GM12878 (cell line): ENCODE results near the gene UVRAG. TPM values are rescaled to one million over a fixed set of nuclear protein-coding genes. Genes with fewer than 3 reads are reported as not detected.

Experiments used
- ATAC-seq: fragments of 200-7000 bp; cut with Tn5 transposase; 3 replicates; pipeline ENCODE4 v1.9.1; 2020; ENCODE audit warnings: mild to moderate bottlenecking, moderate library complexity
- BruUV-seq: library from RNA; stranded (reverse); fragments of 400-500 nt; replicated peaks from 2 replicates; lab custom pipeline; 2021; lab: Mats Ljungman, UMichigan
- CTCF ChIA-PET: fragments of 300-600 bp; sonication (Branson Sonifier 250); formaldehyde crosslinking; extraction: SDS; loops from one replicate; lab custom pipeline; 2021; ENCODE audit warnings: inconsistent platforms; lab: Yijun Ruan, JAX
- POLR2A ChIA-PET: fragments of 350-600 bp; formaldehyde crosslinking; extraction: SDS; loops from one replicate; lab custom pipeline; 2021; ENCODE audit warnings: inconsistent platforms; lab: Charles Lee
- RAD21 ChIA-PET: fragments of 300-600 bp; sonication (Branson Sonifier 250); formaldehyde crosslinking; loops from one replicate; lab custom pipeline; 2023; ENCODE audit warnings: antibody characterized with exemption; ENCODE audit not compliant: unreplicated experiment; lab: Charles Lee
- SMC1A ChIA-PET: fragments of 300-600 bp; sonication (Branson Sonifier 250); formaldehyde crosslinking; loops from one replicate; lab custom pipeline; 2023; ENCODE audit not compliant: unreplicated experiment, uncharacterized antibody; lab: Charles Lee
- DNase-seq: peaks from one replicate; pipeline ENCODE4 v3.0.0-alpha.2; 2011; ENCODE audit warnings: low read depth, low spot score
- FAIRE-seq: peaks from 3 replicates; lab custom pipeline; 2011; peaks lifted over from hg19 to GRCh38; lab: Jason Lieb, UNC
- H2AFZ ChIP-seq: 2 replicates; pipeline ENCODE4 v1.6.0; 2011; ENCODE audit warnings: low read depth, low read length, control low read depth; ENCODE audit not compliant: control insufficient read depth
- H3K27ac ChIP-seq: 2 replicates; pipeline ENCODE4 v1.5.1; 2011; ENCODE audit warnings: control low read depth; ENCODE audit not compliant: control insufficient read depth, insufficient read depth
- H3K27me3 ChIP-seq, 2 experiments: replicated peaks in 1 of 2; 2 replicates each; pipeline versions ENCODE4 v1.6.0 to v1.6.1; 2011; ENCODE audit warnings: low read length in 1 of 2; ENCODE audit not compliant: control insufficient read depth in 2 of 2, insufficient read depth in 2 of 2
- H3K36me3 ChIP-seq, 2 experiments: 2 replicates each; pipeline ENCODE4 v1.5.1; 2011; ENCODE audit warnings: low read length in 1 of 2; ENCODE audit not compliant: control insufficient read depth in 2 of 2, insufficient read depth in 2 of 2
- H3K4me1 ChIP-seq: 2 replicates; pipeline ENCODE4 v1.6.1; 2011; ENCODE audit warnings: mild to moderate bottlenecking, low read length, moderate library complexity, mixed read lengths; ENCODE audit not compliant: control insufficient read depth, insufficient read depth
- H3K4me2 ChIP-seq: 2 replicates; pipeline ENCODE4 v1.6.0; 2011; ENCODE audit warnings: control low read depth; ENCODE audit not compliant: control insufficient read depth, insufficient read depth
- H3K4me3 ChIP-seq: fragments of 200-600 bp; sonication (generic); 2 replicates; pipeline ENCODE4 v1.5.1; 2016
- H3K79me2 ChIP-seq: 2 replicates; pipeline ENCODE4 v1.6.0; 2011; ENCODE audit warnings: low read length; ENCODE audit not compliant: control insufficient read depth, insufficient read depth
- H3K9ac ChIP-seq: 2 replicates; pipeline ENCODE4 v1.8.0; 2011; ENCODE audit warnings: low read length, control low read depth, mixed read lengths; ENCODE audit not compliant: control insufficient read depth, insufficient read depth
- H3K9me3 ChIP-seq: replicated peaks from 3 replicates; pipeline ENCODE4 v1.5.1; 2011; ENCODE audit warnings: mild to moderate bottlenecking, low read length; ENCODE audit not compliant: control insufficient read depth, insufficient read depth
- H4K20me1 ChIP-seq: 2 replicates; pipeline ENCODE4 v1.6.0; 2011; ENCODE audit not compliant: control insufficient read depth, insufficient read depth
- CBFB ChIP-seq: IDR thresholded peaks from 2 replicates; pipeline ENCODE4 v1.6.1; 2016; ENCODE audit warnings: antibody characterized with exemption, low read depth
- CHD2 ChIP-seq: IDR thresholded peaks from 2 replicates; pipeline ENCODE4 v1.6.1; 2011; ENCODE audit warnings: low read depth, low read length, improper control_type of control experiment, borderline replicate concordance
- EGR1 ChIP-seq, 2 experiments: IDR thresholded peaks; 1 replicate in 1 of 2; 2 replicates in 1 of 2; pipeline ENCODE4 v1.6.1; 2011 to 2012; ENCODE audit warnings: low read depth in 2 of 2, low read length in 2 of 2, borderline replicate concordance in 1 of 2, mild to moderate bottlenecking in 1 of 2, moderate library complexity in 1 of 2
- ESRRA ChIP-seq: IDR thresholded peaks from 2 replicates; pipeline ENCODE4 v1.6.1; 2012; ENCODE audit warnings: mild to moderate bottlenecking, low read length, improper control_type of control experiment
- ETV6 ChIP-seq, 2 experiments: fragments of 450-650 bp in 1 of 2; IDR thresholded peaks in 1 of 2; conservative IDR thresholded peaks in 1 of 2; 2 replicates each; pipeline ENCODE4 v1.6.1; 2014; ENCODE audit warnings: antibody characterized with exemption in 1 of 2, borderline replicate concordance in 1 of 2, low read depth in 1 of 2, mild to moderate bottlenecking in 1 of 2, moderate library complexity in 1 of 2
- NFXL1 ChIP-seq: fragments of 450-650 bp; IDR thresholded peaks from 2 replicates; pipeline ENCODE4 v1.6.1; 2017; ENCODE audit warnings: antibody characterized with exemption, mild to moderate bottlenecking, borderline replicate concordance
- TCF3 ChIP-seq: IDR thresholded peaks from 2 replicates; pipeline ENCODE4 v1.6.1; 2012; ENCODE audit warnings: low read depth, mild to moderate bottlenecking, low read length, borderline replicate concordance; ENCODE audit not compliant: insufficient read depth
- whole genome bisulfite sequencing: methylation state at CpG from one replicate; pipeline ENCODE4 v1.1.6; 2016; ENCODE audit warnings: low lambda C conversion rate; ENCODE audit not compliant: insufficient replicate concordance, insufficient coverage; ENCODE audit errors: missing lambda C conversion rate; 5-methylcytosine and 5-hydroxymethylcytosine counted together
- in situ Hi-C: fragments of 300-500 bp; cut with MboI; formaldehyde crosslinking; loops from 9 replicates; pipeline ENCODE4 v1.14.3; 2018; ENCODE audit warnings: mixed read lengths
- intact Hi-C: fragments of 100-400 bp; cut with micrococcal nuclease; formaldehyde crosslinking; loops from one replicate; pipeline ENCODE4 v1.14.2; 2022; ENCODE audit not compliant: unreplicated experiment
- polyA plus RNA-seq, 11 experiments: library from polyadenylated mRNA; depleted of rRNA in 4 of 11; unstranded in 6 of 11; stranded (reverse) in 5 of 11; fragments of >200 nt; fragmentation: Nextera tagmentation in 4 of 11; fragmentation: Illumina TruSeq in 1 of 11; extraction: Ambion mirVana in 4 of 11; extraction: Trizol in 1 of 11; gene quantifications; 1 replicate in 1 of 11; 2 replicates in 10 of 11; pipeline versions ENCODE4 v1.2.1 to v1.2.3, GENCODE V29; 2011 to 2016; ENCODE audit warnings: inconsistent platforms in 2 of 11, missing spikeins in 2 of 11, low read depth in 1 of 11
- total RNA-seq, 4 experiments: library from RNA; depleted of rRNA in 3 of 4; stranded (reverse); fragments of >200 nt in 3 of 4; fragmentation: Illumina TruSeq in 1 of 4; extraction: Trizol in 1 of 4; gene quantifications; 2 replicates each; pipeline versions ENCODE4 v1.2.1 to v1.2.3, GENCODE V29; 2013 to 2021
- TF ChIP-seq, protein P1 (sequence below): fragments of 450-650 bp; conservative IDR thresholded peaks from 2 replicates; pipeline ENCODE4 v1.6.1; 2017; ENCODE audit warnings: mild to moderate bottlenecking, moderate library complexity
- TF ChIP-seq, protein P2 (sequence below): IDR thresholded peaks from 2 replicates; pipeline ENCODE4 v1.6.1; 2011; ENCODE audit warnings: low read depth, mild to moderate bottlenecking, low read length, moderate library complexity, borderline replicate concordance; ENCODE audit errors: extremely low read depth
- TF ChIP-seq, protein P3 (sequence below): IDR thresholded peaks from 2 replicates; pipeline ENCODE4 v1.6.1; 2011; ENCODE audit warnings: mild to moderate bottlenecking, low read depth, low read length, moderate library complexity; ENCODE audit not compliant: insufficient replicate concordance
- TF ChIP-seq, protein P4 (sequence below): fragments of 450-650 bp; IDR thresholded peaks from 2 replicates; pipeline ENCODE4 v1.6.1; 2016; ENCODE audit warnings: mild to moderate bottlenecking
- TF ChIP-seq, protein P5 (sequence below): IDR thresholded peaks from 2 replicates; pipeline ENCODE4 v1.6.1; 2012; ENCODE audit warnings: improper control_type of control experiment, low read depth, low read length; ENCODE audit not compliant: insufficient replicate concordance

UVRAG gene
- total and polyA plus RNA-seq, 10 of the 15 experiments (the other 5 are each of a cell fraction or from before 2014, with no cell fraction given), result 7.0 to 43.4 (median 37.0) TPM

DNA sequence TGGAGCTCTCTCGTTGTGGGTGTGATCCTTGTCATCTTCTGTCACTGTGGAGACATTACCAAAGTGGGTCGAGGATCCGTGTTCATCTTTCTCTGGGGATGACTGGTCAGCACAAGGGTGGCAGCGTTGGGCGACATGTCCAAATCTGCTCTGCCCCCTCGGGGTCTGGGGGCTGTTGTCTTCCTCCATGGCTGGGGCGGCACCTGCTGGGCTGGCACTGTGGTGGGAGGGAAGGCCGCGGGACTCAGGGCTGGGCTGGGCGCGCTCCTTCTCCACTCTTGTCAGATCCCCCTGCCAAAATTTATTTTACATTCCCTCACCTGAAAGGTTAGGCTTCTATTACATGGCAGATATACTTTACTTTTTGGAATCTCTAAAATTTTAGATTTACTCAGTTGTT, 96.4 kb downstream of the UVRAG start:
- intact Hi-C loops, result no loop called here
- H3K79me2 ChIP-seq, result peaks cover 44% of the 10 kb centered on the region
- TF ChIP-seq, protein P1, sequence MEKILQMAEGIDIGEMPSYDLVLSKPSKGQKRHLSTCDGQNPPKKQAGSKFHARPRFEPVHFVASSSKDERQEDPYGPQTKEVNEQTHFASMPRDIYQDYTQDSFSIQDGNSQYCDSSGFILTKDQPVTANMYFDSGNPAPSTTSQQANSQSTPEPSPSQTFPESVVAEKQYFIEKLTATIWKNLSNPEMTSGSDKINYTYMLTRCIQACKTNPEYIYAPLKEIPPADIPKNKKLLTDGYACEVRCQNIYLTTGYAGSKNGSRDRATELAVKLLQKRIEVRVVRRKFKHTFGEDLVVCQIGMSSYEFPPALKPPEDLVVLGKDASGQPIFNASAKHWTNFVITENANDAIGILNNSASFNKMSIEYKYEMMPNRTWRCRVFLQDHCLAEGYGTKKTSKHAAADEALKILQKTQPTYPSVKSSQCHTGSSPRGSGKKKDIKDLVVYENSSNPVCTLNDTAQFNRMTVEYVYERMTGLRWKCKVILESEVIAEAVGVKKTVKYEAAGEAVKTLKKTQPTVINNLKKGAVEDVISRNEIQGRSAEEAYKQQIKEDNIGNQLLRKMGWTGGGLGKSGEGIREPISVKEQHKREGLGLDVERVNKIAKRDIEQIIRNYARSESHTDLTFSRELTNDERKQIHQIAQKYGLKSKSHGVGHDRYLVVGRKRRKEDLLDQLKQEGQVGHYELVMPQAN, result no peak
- TF ChIP-seq CBFB (no peak), EGR1 (IDR thresholded peaks at IDR 0.05; ENCODE audit: borderline replicate concordance in 1 of 2, low read depth in 2 of 2, low read length in 2 of 2) (no peak), NFXL1 (no peak), ETV6 (conservative IDR thresholded peaks at IDR 0.05 in 1 of 2, IDR thresholded peaks at IDR 0.05 in 1 of 2; ENCODE audit: borderline replicate concordance in 1 of 2, low read depth in 1 of 2) (no peak), TCF3 (no peak), ESRRA (no peak), CHD2 (no peak)
- TF ChIP-seq, protein P2, sequence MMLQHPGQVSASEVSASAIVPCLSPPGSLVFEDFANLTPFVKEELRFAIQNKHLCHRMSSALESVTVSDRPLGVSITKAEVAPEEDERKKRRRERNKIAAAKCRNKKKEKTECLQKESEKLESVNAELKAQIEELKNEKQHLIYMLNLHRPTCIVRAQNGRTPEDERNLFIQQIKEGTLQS, result no peak
- TF ChIP-seq, protein P3, sequence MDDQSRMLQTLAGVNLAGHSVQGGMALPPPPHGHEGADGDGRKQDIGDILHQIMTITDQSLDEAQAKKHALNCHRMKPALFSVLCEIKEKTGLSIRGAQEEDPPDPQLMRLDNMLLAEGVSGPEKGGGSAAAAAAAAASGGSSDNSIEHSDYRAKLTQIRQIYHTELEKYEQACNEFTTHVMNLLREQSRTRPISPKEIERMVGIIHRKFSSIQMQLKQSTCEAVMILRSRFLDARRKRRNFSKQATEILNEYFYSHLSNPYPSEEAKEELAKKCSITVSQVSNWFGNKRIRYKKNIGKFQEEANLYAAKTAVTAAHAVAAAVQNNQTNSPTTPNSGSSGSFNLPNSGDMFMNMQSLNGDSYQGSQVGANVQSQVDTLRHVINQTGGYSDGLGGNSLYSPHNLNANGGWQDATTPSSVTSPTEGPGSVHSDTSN, result no peak
- TF ChIP-seq, protein P4, sequence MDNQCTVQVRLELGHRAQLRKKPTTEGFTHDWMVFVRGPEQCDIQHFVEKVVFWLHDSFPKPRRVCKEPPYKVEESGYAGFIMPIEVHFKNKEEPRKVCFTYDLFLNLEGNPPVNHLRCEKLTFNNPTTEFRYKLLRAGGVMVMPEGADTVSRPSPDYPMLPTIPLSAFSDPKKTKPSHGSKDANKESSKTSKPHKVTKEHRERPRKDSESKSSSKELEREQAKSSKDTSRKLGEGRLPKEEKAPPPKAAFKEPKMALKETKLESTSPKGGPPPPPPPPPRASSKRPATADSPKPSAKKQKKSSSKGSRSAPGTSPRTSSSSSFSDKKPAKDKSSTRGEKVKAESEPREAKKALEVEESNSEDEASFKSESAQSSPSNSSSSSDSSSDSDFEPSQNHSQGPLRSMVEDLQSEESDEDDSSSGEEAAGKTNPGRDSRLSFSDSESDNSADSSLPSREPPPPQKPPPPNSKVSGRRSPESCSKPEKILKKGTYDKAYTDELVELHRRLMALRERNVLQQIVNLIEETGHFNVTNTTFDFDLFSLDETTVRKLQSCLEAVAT, result no peak
- TF ChIP-seq, protein P5, sequence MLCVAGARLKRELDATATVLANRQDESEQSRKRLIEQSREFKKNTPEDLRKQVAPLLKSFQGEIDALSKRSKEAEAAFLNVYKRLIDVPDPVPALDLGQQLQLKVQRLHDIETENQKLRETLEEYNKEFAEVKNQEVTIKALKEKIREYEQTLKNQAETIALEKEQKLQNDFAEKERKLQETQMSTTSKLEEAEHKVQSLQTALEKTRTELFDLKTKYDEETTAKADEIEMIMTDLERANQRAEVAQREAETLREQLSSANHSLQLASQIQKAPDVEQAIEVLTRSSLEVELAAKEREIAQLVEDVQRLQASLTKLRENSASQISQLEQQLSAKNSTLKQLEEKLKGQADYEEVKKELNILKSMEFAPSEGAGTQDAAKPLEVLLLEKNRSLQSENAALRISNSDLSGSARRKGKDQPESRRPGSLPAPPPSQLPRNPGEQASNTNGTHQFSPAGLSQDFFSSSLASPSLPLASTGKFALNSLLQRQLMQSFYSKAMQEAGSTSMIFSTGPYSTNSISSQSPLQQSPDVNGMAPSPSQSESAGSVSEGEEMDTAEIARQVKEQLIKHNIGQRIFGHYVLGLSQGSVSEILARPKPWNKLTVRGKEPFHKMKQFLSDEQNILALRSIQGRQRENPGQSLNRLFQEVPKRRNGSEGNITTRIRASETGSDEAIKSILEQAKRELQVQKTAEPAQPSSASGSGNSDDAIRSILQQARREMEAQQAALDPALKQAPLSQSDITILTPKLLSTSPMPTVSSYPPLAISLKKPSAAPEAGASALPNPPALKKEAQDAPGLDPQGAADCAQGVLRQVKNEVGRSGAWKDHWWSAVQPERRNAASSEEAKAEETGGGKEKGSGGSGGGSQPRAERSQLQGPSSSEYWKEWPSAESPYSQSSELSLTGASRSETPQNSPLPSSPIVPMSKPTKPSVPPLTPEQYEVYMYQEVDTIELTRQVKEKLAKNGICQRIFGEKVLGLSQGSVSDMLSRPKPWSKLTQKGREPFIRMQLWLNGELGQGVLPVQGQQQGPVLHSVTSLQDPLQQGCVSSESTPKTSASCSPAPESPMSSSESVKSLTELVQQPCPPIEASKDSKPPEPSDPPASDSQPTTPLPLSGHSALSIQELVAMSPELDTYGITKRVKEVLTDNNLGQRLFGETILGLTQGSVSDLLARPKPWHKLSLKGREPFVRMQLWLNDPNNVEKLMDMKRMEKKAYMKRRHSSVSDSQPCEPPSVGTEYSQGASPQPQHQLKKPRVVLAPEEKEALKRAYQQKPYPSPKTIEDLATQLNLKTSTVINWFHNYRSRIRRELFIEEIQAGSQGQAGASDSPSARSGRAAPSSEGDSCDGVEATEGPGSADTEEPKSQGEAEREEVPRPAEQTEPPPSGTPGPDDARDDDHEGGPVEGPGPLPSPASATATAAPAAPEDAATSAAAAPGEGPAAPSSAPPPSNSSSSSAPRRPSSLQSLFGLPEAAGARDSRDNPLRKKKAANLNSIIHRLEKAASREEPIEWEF, result no peak

More for the DNA sequence above, 96.4 kb downstream of the UVRAG start:
- peaks cover 2 to 19% of the 10 kb centered on the region in 2 experiments for H3K36me3 ChIP-seq
- no peak for ATAC-seq
- 95% methylated on average over 11 of the region's 11 CpGs for WGBS
- H3K9ac ChIP-seq, result no peak overlapping the region
- ChIA-PET CTCF (interaction anchor here (1.3 kb wide), 1 partner anchor 14 kb away, joined by 5 read pairs; no protein-coding TSS in a partner anchor), POLR2A (no interaction called here), RAD21 (no interaction called here), SMC1A (interaction anchor here (0.9 to 1.9 kb wide), 3 partner anchors 11 to 18 kb away, joined by 3 to 4 read pairs (median 3); no protein-coding TSS in a partner anchor)
- FAIRE-seq, result no peak
- DNase-seq, result no peak
- no peaks in the 10 kb centered on the region for H3K9me3 ChIP-seq
- in situ Hi-C loops, result no loop called here
- peaks cover 28% of the 10 kb centered on the region for H3K4me1 ChIP-seq
- no peak overlapping the region for H3K27ac ChIP-seq
- H4K20me1 ChIP-seq, result no peaks in the 10 kb centered on the region
- H3K4me2 ChIP-seq, result no peak overlapping the region
- H3K27me3 ChIP-seq, result no peaks in the 10 kb centered on the region
- no peak overlapping the region for H3K4me3 ChIP-seq
- BruUV-seq, result no TSS peak
- H2AFZ ChIP-seq, result no peak overlapping the region
